Thoracic aorta (tissue), 2 donors: ENCODE measurements around the gene SAMD8. TPM values are rescaled to one million over a fixed set of nuclear protein-coding genes. Genes with fewer than 3 reads are reported as not detected.
"Not testable (repeated sequence)": the region's sequence is repeated elsewhere in the genome, so short reads cannot be mapped to it uniquely, and the experiment has no call there.

Source experiments
- ATAC-seq: fragments of 150-250 bp; one replicate; pipeline ENCODE4 v1.8.0; 2017; ENCODE audit warnings: low read depth; ENCODE audit not compliant: insufficient number of reproducible peaks, low FRiP score
- DNase-seq: peaks from one replicate; pipeline ENCODE4 v3.0.0-alpha.2; 2020; ENCODE audit warnings: low spot score
- H3K27ac ChIP-seq, 2 donors: fragments of 200-600 bp; sonication (generic); 1 replicate in 1 of 2; 2 replicates in 1 of 2; pipeline ENCODE4 v1.5.1; 2016; ENCODE audit warnings: mild to moderate bottlenecking in 2 of 2, moderate library complexity in 2 of 2
- H3K27me3 ChIP-seq: fragments of 200-600 bp; sonication (generic); replicated peaks from 2 replicates; pipeline ENCODE4 v1.6.0; 2016; ENCODE audit warnings: mild to moderate bottlenecking; ENCODE audit not compliant: insufficient read depth
- H3K36me3 ChIP-seq: fragments of 200-600 bp; sonication (generic); one replicate; pipeline ENCODE4 v1.5.1; 2016
- H3K4me1 ChIP-seq, 2 donors: fragments of 200-600 bp; sonication (generic); 1 replicate in 1 of 2; 2 replicates in 1 of 2; pipeline versions ENCODE4 v1.5.1 to v1.6.0; 2016; ENCODE audit warnings: low read depth in 2 of 2, mild to moderate bottlenecking in 1 of 2; ENCODE audit not compliant: control insufficient read depth in 1 of 2
- H3K4me3 ChIP-seq: fragments of 200-600 bp; sonication (generic); 2 replicates; pipeline ENCODE4 v1.5.1; 2016; ENCODE audit warnings: mild to moderate bottlenecking
- H3K9me3 ChIP-seq: fragments of 200-600 bp; sonication (generic); 2 replicates; pipeline ENCODE4 v1.5.1; 2016
- CTCF ChIP-seq: fragments of 200-600 bp; sonication (generic); IDR thresholded peaks from one replicate; pipeline ENCODE4 v1.5.1; 2019; ENCODE audit warnings: antibody characterized with exemption
- total RNA-seq, 2 donors: library from RNA; depleted of rRNA; stranded (reverse); fragments of >200 nt; gene quantifications; one replicate each; pipeline versions ENCODE4 v1.1.0 to v1.2.3, GENCODE V29; 2016

The SAMD8 gene
- total RNA-seq, 2 donors from 2014 or later, result 22.7 to 51.5 TPM

GRCh38 chr10:75205908-75206307, 94.5 kb downstream of the SAMD8 start:
- H3K4me1 ChIP-seq, result peaks cover 11 to 22% of the 10 kb centered on the region in 2 donors
- no peak overlapping the region for H3K4me3 ChIP-seq
- no peak for TF ChIP-seq CTCF
- ATAC-seq (no peak), DNase-seq (no peak)
- H3K27ac ChIP-seq, result no peak overlapping the region
- H3K27me3 ChIP-seq, result no peaks in the 10 kb centered on the region
- no peaks in the 10 kb centered on the region for H3K9me3 ChIP-seq
- no peaks in the 10 kb centered on the region for H3K36me3 ChIP-seq

GRCh38 chr10:75206638-75207037, 95.2 kb downstream of the SAMD8 start:
- H3K9me3 ChIP-seq, H3K27me3 ChIP-seq, DNase-seq, ATAC-seq, H3K27ac ChIP-seq, H3K4me3 ChIP-seq, H3K36me3 ChIP-seq: not testable (repeated sequence)
- peaks cover 13 to 25% of the 10 kb centered on the region in 2 donors for H3K4me1 ChIP-seq

- peaks cover 18 to 26% of the 10 kb centered on the region in 2 donors for H3K4me1 ChIP-seq
- H3K4me3 ChIP-seq, result no peak overlapping the region
- ATAC-seq (no peak), DNase-seq (no peak)
- TF ChIP-seq CTCF, result no peak
- H3K27ac ChIP-seq, result no peak overlapping the region
- no peaks in the 10 kb centered on the region for H3K36me3 ChIP-seq
- H3K9me3 ChIP-seq, result no peaks in the 10 kb centered on the region
- no peaks in the 10 kb centered on the region for H3K27me3 ChIP-seq
Measured at GRCh38 chr10:75207079-75207856, 95.8 kb downstream of the SAMD8 start.

- Histone ChIP-seq H3K4me1 (peaks cover 15 to 26% of the 10 kb centered on the region in 2 donors), H3K36me3 (no peaks in the 10 kb centered on the region), H3K27me3 (no peaks in the 10 kb centered on the region), H3K9me3 (no peaks in the 10 kb centered on the region), H3K27ac (no peak overlapping the region), H3K4me3 (no peak overlapping the region)
- no peak for TF ChIP-seq CTCF
- DNase-seq (no peak), ATAC-seq (no peak)
Measured at GRCh38 chr10:75207857-75208144, 96.3 kb downstream of the SAMD8 start.

GRCh38 chr10:75208181-75208580, 96.7 kb downstream of the SAMD8 start:
- no peak overlapping the region for H3K4me3 ChIP-seq
- H3K9me3 ChIP-seq, result no peaks in the 10 kb centered on the region
- TF ChIP-seq CTCF, result no peak
- H3K36me3 ChIP-seq, result no peaks in the 10 kb centered on the region
- DNase-seq, result no peak
- no peaks in the 10 kb centered on the region for H3K27me3 ChIP-seq
- H3K4me1 ChIP-seq, result peaks cover 11 to 26% of the 10 kb centered on the region in 2 donors
- ATAC-seq, result no peak
- no peak overlapping the region for H3K27ac ChIP-seq
